NCI-H345 treated with DMSO at 0.1 percent for 48 hours (cell line): ENCODE results near the gene AARS2.

Source experiments
- DNase-seq: peaks from one replicate; lab custom pipeline; 2025; ENCODE audit not compliant: unreplicated experiment; lab: John Stamatoyannopoulos, UW

The AARS2 gene

DNA sequence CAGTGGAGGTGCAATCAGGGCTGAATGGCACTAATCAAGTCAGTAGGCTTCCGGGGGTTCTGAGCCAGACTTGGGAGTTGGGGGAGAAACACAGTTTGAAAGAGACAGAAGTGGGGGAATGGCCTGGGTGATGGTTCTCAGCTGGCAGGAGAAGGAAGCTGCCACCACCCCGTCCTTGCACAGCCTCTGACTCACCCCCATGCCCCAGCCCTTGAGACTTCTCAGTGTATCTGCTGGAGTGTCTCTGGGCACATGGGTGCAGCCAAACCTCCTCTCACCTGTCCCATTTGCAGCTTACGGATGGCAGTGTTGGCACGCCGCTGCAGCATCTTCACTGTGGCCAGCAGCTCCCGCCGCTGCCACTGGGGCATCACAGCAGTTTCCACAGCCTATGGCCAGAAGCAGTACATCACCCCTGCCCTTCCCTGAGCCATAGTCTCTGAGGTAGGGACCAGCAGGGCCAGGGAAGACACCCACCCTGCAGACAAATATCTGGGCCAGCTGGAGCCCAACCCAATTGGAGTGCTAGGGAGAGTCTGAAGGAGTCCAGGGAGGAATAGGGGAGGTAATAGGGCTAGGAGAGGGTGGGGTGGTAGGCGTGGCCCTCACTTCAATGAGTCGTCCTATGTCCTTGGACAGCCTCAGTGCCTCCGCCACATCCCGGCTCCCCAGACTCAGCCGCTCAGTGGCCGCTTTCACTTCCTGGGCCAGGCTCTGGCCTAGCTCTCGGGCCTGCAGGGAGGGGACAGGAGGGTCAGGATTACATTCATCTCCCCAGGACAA lies 11.2 kb downstream of the AARS2 start:
- no peak for DNase-seq

DNA sequence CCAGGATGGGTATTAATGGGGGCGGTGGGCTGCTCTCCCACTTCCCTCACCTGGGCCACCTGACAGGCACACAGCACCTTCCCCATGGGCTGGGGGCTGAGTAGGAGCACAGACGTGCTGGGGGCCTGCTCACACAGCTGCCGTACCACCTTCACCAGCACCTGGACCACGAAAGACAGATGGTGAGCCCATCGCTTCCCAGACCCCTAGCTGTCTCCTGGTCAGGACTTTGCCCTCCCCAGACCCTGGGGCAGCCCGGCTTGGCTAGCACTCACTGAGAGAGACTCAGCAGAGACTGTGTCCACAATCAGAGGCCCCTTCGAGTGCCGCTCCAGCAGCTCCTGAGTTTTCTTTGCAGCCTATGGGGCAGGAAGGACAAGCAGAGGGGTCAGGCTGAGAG lies 12.0 kb downstream of the AARS2 start:
- no peak for DNase-seq

DNA sequence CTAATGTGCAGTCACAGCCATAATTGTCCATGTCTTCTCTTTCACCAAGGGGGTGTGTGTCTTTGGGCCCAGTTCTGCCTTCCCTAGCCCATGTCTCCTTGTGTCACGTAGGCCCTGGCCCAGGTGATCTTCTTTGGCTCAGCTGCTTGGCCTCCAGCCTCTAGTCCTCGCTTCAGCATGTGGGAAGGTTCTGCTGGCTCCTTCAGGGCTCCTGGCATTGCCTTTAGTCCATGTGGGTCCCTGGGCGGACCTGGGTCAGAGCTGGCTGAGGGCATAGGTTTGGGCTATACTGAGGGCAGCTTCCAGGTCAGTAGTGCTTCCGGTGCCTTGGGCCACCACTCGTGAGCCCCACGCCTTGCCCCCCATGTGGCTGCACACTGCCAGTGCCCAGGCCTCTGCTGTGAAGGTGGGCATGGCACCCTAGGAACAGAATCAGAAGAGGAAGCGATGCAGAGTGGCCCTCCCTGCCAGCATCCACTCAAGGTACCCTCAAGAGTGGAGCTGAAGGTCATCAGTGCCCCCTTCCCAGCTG lies 12.8 kb downstream of the AARS2 start:
- no peak for DNase-seq

DNA sequence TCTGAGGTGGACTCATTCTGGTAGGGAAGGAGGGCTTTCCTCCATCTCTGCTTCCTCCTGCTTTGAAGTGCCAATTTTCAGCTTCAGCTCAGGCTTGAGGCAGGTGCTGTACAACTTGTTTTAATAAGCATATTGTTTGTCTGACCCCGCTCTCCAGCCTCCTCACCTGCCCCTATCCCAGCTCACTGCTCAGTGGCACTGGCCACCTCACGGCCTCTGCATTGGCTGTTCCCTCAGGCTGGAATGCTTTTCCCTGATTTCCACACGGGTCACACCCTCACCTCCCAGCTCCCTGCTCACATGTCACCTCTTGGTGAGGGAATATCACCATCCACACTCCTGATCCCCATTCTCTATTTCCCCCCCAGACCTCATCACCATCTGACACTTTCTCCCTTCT lies 14.3 kb downstream of the AARS2 start:
- DNase-seq = no peak

DNA sequence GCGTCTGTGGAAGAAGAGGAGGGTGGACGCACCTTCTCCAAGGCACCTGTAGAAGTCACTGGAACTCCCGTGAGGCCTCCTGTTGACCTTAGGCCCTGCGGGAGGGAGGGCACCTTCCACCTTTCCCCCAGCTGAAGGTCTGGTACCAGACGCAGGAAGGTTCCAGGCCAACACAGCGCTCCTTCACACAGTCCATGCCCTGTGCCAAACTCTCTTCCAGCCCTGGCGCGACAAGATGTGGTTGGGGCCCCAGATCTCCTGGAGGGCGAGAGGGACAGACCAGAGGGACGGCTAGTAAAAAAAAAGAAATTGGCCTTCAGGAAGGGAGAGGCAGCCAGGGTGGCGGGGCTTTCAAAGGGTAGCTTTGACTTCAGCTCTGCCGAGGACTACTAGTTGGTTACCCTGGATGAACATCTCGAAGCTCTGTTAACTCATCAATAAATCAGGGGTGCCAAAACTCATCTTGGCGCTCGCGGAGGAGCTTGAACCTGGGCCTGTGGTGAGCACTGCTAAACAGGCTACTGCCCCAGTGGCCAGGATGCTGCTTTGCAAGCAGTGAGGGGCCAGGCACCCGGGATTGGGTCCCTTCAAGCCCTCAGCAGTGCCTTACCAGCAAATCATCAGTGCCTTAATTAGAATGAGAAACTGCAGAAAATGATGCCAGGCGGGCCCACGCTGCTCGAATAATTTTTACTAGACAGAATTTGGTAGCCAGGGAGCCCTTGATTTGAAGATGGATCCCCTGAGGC lies 14.9 kb downstream of the AARS2 start:
- no peak for DNase-seq

DNA sequence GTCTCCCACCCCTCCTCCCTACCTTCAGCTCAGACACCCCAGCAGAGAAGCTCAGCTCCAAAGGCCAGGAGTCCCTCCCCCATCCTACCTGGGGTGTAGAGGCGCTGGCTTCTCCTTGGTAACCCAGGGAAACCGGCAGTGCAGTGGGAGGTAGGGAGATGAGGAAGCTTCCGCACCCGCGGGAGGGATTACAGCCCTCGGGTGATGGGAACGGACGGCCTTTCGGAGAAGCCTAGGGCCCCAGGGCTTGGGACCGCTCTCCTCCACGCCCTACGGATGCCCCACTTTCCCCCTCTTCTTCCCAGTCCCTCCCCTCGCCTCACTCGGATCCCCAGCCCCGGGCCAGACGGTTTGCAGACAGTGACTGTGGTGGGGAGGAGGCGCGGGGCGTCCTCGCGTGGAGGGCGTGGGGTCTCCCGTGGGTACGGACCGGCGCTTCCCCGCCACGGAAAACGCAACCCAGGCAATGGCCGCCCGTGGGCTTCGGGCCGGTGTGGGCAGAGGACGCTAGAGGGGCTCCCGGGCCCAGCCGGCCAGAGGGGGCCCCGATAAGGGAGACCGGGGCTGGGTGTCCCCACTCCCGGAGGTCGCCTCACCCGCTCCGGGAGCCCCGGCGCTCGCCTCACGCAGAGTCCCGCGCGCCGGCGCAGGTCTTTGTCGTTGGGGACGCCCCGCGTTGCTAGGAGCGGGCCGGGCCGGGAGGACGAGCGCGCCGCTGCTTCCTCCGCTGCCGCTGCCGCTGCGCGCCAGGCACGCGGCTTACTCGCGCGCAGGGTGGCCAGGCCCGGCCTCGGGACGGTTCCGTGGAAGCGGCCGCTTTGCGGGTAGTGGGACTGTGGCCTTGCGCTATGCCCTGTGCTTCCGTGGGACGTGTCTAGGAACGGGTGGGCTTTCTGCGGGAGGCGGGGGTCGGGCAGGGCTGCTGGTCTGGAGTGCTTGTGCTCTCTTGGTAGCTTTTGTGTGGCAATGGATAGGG lies 15.8 kb downstream of the AARS2 start:
- peak; percentile 33 for DNase-seq

DNA sequence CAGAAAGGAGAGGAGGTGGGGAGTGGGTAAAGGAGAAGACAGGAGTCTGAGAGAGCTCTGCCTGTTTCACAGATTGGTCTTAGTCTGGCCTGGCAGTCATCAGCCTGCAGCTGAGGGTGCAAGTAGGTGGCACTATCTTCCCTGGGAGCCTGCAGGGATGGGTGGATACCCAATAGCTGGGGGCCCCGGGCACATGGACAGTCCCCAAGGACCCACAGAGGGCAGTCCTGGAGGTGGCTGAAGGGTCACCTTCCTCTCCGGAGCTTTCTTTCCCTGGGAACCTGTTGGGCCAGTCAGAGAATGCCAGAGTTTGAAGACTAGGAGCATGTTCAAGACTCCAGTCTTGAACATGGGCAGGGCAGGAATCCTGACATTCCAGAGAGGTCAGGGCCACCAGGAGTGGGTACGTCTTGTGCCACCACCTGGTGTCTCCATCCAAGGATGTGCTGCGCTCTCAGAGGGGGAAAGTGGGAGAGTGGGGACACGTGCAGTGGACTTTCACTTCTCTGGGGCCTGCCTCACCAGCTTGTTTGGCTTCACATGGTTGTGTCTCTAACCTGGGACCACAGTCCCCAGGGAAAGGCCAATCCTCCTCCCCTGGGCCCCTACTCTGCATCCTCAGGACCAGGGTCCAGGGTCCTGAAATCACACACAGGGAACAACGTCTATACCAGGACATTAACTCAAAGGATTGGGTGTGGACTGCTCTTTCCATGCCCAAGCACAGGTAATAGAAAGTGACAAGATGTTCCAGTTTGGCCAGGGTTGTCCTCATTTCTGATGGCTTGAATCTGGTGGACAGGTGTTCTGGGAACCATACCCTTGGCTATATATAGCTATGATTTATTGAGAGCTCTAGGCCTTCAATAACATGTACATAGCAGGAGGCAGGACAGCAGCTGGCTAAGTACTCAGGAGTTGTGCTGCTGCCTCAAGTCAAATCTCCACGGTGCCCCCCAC lies 18.0 kb downstream of the AARS2 start:
- DNase-seq = no peak

DNA sequence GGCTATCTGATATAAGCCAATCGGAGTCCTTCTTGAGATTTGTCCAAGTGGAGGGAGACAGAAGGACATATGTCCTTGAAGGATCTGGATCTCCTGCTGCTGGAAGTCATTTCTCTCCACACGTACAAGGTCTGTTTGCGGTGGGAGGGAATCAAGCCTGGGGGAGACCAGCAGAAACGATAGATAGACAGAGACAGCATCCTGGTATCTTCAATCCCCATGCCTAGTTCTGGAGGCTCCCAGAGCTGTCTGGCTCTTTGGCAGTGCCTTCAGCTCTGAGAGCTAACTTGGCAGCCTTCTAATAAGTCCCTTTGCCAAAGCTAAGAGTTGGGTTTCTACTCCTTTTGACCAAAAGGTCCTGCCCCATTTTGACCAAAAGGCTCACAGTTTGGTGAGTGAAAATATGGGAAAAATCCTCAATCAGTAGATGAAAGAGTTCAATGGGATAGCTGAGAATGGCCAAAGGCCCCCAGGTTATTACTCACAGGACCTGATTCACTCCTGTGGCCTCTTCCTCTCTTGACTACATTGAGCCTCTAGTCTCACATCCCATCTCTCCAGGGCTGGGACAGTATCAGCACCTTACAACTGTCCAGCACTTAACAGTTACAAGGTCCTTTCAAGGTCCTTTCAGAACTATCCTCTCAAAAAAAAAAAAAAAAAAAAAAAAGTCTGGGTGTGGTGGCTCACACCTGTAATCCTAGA lies 20.3 kb downstream of the AARS2 start:
- DNase-seq = no peak

DNA sequence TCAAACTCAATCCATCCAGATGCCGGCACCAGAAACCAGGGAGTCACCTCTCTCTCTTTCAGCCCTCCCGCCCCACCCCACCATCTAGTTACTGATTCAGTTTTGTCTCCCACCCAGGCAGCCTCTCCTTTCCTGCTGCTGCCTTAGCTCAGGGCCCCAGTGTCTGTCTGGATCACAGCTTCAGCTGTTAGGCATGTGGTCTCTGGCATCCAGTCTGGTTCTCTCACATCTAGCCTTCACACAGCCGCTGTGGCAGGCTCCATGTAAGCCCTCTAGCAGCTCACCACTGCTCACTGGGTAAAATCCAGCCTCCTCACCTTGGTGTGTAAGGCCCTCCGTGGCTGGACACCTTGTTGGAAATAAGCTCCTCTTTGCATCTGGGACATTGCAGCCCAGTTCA lies 21.3 kb downstream of the AARS2 start:
- DNase-seq = no peak

DNA sequence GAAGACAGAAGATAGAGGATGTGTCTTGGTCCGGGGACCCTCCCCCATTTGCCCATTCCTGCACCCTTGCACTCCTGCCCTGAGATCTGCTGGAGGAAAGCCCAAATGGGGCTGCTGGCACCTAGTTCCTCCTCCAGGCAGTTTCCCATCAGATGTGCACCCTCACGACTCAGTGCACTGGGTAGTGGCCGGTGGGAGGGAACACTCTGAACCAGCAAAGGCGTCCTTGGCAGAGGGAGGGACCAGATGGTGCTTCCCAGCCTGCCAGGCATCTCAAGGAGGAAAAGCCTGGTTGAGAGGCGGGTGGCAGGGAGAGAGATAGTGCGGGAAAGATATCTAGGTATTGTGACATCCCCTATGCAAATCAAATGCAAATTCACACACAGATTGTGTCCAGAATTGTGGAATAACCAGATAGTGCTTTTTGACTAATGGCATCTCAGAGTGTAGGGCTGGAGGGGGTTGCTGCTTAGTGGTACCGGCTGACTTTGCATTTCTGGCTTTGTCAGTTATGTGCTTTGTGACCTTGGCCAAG lies 23.4 kb downstream of the AARS2 start:
- DNase-seq = no peak

DNA sequence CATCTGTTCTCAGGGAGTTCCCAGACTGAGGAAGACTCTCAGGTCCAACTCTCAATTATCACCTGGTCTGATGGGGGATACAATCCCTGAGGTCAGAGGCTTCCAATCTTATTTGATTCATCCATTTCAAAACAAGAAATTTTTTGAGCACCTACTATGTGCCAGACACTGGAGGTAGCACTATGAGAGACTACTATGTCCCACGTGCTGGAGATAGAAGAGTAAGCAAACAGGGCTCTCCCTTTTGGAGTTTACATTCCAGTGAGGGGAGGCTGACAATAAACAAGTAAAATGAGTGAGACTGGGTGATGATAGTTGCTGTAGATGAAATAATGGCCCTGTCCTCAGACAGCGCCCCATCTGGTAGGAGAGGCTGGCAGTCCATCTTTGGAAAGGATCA lies 26.4 kb downstream of the AARS2 start:
- no peak for DNase-seq

DNA sequence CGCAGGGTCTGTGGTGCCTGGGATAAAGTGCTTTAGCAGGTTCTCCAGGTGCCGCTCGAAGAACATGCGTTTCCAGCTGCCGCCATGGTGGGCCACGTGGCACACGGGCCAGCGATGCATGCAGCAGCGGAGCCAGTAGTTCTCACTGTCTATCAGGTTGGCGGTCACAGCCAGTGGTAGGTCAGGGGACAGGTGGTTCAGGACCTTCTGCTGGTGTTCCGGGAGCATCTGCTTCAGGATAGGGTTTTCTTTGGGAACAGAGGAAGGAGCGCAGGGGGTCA lies 26.9 kb downstream of the AARS2 start:
- DNase-seq = no peak

DNA sequence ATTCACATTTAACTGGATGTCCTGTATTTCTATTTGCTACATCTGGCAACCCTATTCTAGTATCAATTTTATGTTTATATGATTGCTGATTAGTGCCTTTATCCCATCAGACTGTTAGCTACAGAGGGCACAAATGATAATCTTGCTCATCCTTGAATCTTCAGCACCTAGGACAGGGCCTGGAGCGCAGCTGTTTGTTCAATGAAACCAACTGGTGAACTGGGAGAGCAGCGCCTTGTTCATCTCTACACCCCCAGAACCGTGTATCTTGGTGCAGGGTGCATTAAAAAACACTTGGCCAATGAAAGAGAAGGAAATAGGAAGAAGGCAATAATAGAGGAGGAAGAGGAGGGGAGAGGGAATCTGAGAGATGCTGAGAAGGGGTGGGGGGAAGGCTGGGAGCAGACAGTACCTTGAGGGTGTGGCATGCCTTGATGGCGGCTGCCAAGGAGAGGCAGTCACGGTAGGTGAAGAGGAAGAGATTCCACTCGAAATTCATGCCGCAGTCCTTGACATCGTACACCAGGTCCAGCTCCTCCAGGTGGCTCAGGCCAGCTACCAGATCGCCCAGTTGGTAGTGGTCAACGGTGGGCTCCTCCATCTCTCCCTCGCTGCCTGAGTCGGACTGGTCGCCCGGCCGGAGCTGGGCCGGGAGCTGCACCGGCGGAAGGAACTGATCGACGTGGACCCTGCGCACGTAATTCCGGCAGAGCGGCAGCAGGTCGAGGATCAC lies 27.4 kb downstream of the AARS2 start:
- DNase-seq = no peak

DNA sequence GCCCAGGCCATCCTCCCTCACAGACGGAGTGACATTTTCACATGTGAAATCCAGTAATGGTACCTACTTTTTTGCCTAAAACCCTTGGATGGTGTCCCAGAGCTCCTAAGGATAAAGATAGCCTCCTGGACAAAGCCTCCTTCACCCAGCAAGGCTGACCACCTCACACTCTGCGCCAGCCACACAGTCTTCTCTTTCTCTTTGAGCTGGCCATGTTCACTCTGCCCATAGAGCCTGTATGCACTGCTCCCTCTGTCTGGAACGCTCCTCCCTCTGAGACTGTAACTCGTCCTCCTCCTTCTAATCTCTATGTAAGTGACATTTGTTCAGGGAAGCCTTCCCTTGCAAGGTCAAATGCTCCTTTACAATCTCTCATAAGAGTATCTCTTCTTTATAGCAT lies 28.3 kb downstream of the AARS2 start:
- DNase-seq = no peak

DNA sequence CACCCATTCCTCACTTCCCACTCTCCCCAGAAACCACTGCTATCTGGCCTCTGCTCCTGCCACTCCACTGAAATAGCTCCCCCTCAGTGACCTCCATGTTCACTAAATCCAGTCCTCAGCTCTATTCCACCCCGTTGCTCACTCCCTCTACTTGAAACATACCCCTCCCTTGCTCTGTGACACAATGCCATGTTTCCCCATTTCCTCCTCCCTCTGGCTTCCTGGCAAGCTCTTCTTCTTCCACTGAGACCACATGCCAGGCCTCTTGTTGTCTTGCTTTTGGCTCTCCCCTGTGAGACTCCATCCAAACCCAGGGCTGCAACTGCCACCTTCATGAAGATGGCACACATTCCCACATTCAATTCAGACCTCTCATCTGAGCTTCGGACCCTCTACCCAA lies 29.0 kb downstream of the AARS2 start:
- no peak for DNase-seq

DNA sequence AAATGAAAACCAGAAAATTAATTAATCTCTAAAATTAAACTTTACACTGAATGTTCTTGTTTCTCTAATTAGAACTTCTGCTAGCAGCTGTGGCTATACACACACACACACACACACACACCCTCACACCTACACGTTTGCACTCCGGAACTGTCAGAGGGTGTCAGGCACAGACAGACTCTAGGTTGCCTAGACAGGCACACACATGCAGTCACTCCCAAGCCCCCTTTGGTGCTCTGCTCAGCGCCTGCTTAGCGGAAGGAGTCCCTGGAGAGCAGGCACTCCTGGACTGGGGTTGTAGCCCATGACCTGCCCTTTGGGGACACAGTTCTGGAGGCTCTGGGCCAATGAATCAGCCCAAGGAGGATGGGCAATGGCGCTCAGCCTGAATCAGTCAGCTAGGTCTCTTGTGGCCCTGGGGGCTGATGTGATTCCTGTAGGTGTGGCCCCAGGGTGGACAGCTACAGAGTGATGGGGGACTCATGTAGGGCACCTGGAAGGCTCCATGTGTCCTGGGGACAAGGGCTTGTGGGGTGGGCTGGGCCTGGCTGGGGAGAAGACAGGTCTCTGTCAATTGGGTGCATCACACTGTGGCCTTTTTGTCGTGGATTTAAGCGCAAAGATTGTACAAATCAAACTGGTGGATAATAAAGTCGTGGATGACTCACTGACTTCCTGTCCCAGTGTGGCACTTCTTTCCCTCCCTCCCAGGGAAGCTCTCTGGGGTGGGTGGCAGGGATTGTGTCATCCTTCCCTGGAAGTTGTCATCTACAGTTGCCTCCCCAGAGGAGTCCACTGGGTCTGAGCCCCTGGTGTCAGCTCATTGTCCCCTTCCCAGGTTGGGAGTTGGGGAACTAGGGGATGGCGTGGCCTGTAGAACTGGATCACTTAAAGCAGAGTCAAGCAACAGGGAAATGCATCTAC lies 34.1 kb downstream of the AARS2 start:
- no peak for DNase-seq

DNA sequence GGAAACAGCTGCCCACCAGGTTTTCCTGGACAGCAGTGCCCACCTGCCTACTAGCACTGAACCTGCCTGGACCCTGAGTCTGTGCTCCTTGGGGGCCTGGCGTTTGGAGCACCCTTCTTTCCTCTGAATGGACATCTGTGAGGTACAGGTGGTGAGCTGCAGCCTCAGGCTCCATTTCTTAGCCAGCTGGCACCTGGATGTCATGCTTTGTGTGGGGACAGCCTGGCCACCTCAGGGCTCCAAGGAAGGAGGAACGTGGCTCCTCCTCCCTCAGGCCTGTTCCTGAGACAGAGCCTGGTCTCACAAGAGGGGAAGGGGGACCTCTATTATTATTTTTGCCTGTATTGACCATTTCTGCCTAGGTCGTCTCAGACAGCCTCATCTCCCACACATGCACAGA lies 34.8 kb downstream of the AARS2 start:
- no peak for DNase-seq

DNA sequence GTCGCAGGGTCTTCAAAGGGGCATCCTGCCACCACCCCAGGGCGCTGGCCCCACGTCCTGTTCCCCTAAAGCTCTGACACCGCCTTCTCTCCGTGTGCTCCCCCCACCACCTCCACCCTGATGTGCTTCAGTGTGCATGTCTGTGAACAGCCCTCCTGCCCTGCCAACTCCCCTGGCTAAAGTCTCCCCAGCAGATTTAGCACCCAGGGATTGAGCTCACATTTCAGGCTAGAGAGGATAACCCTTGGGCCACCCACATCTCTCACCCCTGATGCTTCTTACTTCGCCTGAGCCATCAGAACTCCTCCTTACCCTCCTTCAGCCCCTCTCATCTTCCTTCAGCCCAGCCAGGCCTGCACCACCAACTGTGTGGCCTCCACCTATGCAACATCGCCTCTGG lies 35.4 kb downstream of the AARS2 start:
- no peak for DNase-seq
